Activated T-helper 2 cell treated with anti-CD3 and anti-CD28 coated beads, Interferon-gamma antibody, Interleukin-2, Interleukin-4, amounts not matched to agents 10 μg/mL and 5 μg/mL and 100 μg/mL, durations not matched to agents 14 hours and 24 hours and 36 hours (primary cell): ENCODE results near the gene FKBP6. TPM values are rescaled to one million over a fixed set of nuclear protein-coding genes. Genes with fewer than 3 reads are reported as not detected.

Source experiments
- DNase-seq: peaks from one replicate; pipeline ENCODE4 v3.0.0; 2021; ENCODE audit warnings: low spot score
- H3K27ac Mint-ChIP-seq: one replicate; pipeline ENCODE4 v1.8.0; 2021; ENCODE audit warnings: mixed read lengths
- H3K27me3 Mint-ChIP-seq: one replicate; pipeline ENCODE4 v1.8.0; 2021; ENCODE audit warnings: low read depth, mixed read lengths
- H3K36me3 Mint-ChIP-seq: one replicate; pipeline ENCODE4 v1.8.0; 2021; ENCODE audit warnings: low read depth, mixed read lengths
- H3K4me1 Mint-ChIP-seq: one replicate; pipeline ENCODE4 v1.8.0; 2021; ENCODE audit warnings: low read depth, mixed read lengths
- H3K4me3 Mint-ChIP-seq: one replicate; pipeline ENCODE4 v1.8.0; 2021; ENCODE audit warnings: low read depth, mild to moderate bottlenecking, moderate library complexity, mixed read lengths
- H3K9me3 Mint-ChIP-seq: one replicate; pipeline ENCODE4 v1.8.0; 2021; ENCODE audit warnings: mixed read lengths
- intact Hi-C: fragments of 100-400 bp; cut with micrococcal nuclease; formaldehyde crosslinking; loops from one replicate; pipeline ENCODE4 v1.15.1; 2023
- total RNA-seq: library from RNA; stranded (reverse); gene quantifications from 2 replicates; pipeline ENCODE4 v1.2.3, GENCODE V29; 2022

The FKBP6 gene
- total RNA-seq, 1 donor from 2014 or later = not detected

GRCh38 chr7:73328696-73329095 lies 735 bp downstream of the FKBP6 start:
- peaks cover 4% of the 10 kb centered on the region for H3K4me1 Mint-ChIP-seq
- no peaks in the 10 kb centered on the region for H3K36me3 Mint-ChIP-seq
- H3K9me3 Mint-ChIP-seq = no peaks in the 10 kb centered on the region
- H3K27me3 Mint-ChIP-seq = peaks cover 3% of the 10 kb centered on the region
- intact Hi-C loops = loop anchor here (10.0 kb wide), 1 partner anchor 126 kb away; no protein-coding TSS in a partner anchor
- no peak for DNase-seq
- H3K27ac Mint-ChIP-seq = no peak overlapping the region
- H3K4me3 Mint-ChIP-seq = no peak overlapping the region

- intact Hi-C loops = loop anchor here (10.0 kb wide), 1 partner anchor 125 kb away; no protein-coding TSS in a partner anchor
- Mint-ChIP-seq H3K27ac (no peak overlapping the region), H3K36me3 (no peaks in the 10 kb centered on the region), H3K4me1 (peaks cover 1% of the 10 kb centered on the region), H3K4me3 (no peak overlapping the region), H3K27me3 (peaks cover 3% of the 10 kb centered on the region), H3K9me3 (no peaks in the 10 kb centered on the region)
- DNase-seq = no peak
Measured at GRCh38 chr7:73329861-73330581, 2.1 kb downstream of the FKBP6 start.

GRCh38 chr7:73330772-73331171 lies 2.8 kb downstream of the FKBP6 start:
- Mint-ChIP-seq H3K9me3 (no peaks in the 10 kb centered on the region), H3K27me3 (peaks cover 3% of the 10 kb centered on the region), H3K4me1 (peaks cover 1% of the 10 kb centered on the region), H3K27ac (no peak overlapping the region), H3K4me3 (no peak overlapping the region), H3K36me3 (no peaks in the 10 kb centered on the region)
- intact Hi-C loops = no loop called here
- DNase-seq = no peak

GRCh38 chr7:73332447-73332846 lies 4.5 kb downstream of the FKBP6 start:
- intact Hi-C loops = no loop called here
- Mint-ChIP-seq H3K27me3 (peaks cover 5% of the 10 kb centered on the region), H3K4me1 (no peaks in the 10 kb centered on the region), H3K27ac (no peak overlapping the region), H3K4me3 (no peak overlapping the region), H3K36me3 (no peaks in the 10 kb centered on the region), H3K9me3 (no peaks in the 10 kb centered on the region)
- no peak for DNase-seq

- H3K27me3 Mint-ChIP-seq = peaks cover 10% of the 10 kb centered on the region
- no peaks in the 10 kb centered on the region for H3K4me1 Mint-ChIP-seq
- DNase-seq = no peak
- intact Hi-C loops = no loop called here
- no peaks in the 10 kb centered on the region for H3K36me3 Mint-ChIP-seq
- H3K9me3 Mint-ChIP-seq = no peaks in the 10 kb centered on the region
- H3K27ac Mint-ChIP-seq = no peak overlapping the region
- H3K4me3 Mint-ChIP-seq = no peak overlapping the region
Measured at GRCh38 chr7:73338321-73338720, 10.4 kb downstream of the FKBP6 start.

GRCh38 chr7:73340514-73340913 lies 12.6 kb downstream of the FKBP6 start:
- H3K4me1 Mint-ChIP-seq = no peaks in the 10 kb centered on the region
- no peak for DNase-seq
- no peak overlapping the region for H3K4me3 Mint-ChIP-seq
- no peak overlapping the region for H3K27ac Mint-ChIP-seq
- H3K9me3 Mint-ChIP-seq = no peaks in the 10 kb centered on the region
- no peaks in the 10 kb centered on the region for H3K36me3 Mint-ChIP-seq
- H3K27me3 Mint-ChIP-seq = peaks cover 10% of the 10 kb centered on the region
- intact Hi-C loops = no loop called here

GRCh38 chr7:73341877-73342276 lies 13.9 kb downstream of the FKBP6 start:
- Mint-ChIP-seq H3K27me3 (peaks cover 8% of the 10 kb centered on the region), H3K4me1 (no peaks in the 10 kb centered on the region), H3K9me3 (no peaks in the 10 kb centered on the region), H3K4me3 (no peak overlapping the region), H3K36me3 (no peaks in the 10 kb centered on the region), H3K27ac (no peak overlapping the region)
- intact Hi-C loops = no loop called here
- no peak for DNase-seq

- no peak overlapping the region for H3K27ac Mint-ChIP-seq
- H3K4me1 Mint-ChIP-seq = no peaks in the 10 kb centered on the region
- no peak for DNase-seq
- no peaks in the 10 kb centered on the region for H3K9me3 Mint-ChIP-seq
- peaks cover 8% of the 10 kb centered on the region for H3K27me3 Mint-ChIP-seq
- no peak overlapping the region for H3K4me3 Mint-ChIP-seq
- intact Hi-C loops = no loop called here
- no peaks in the 10 kb centered on the region for H3K36me3 Mint-ChIP-seq
Measured at GRCh38 chr7:73342645-73343044, 14.7 kb downstream of the FKBP6 start.

GRCh38 chr7:73343671-73344380 lies 15.9 kb downstream of the FKBP6 start:
- H3K27ac Mint-ChIP-seq = no peak overlapping the region
- no peaks in the 10 kb centered on the region for H3K36me3 Mint-ChIP-seq
- no peak for DNase-seq
- H3K27me3 Mint-ChIP-seq = peaks cover 8% of the 10 kb centered on the region
- no peaks in the 10 kb centered on the region for H3K4me1 Mint-ChIP-seq
- intact Hi-C loops = no loop called here
- H3K9me3 Mint-ChIP-seq = no peaks in the 10 kb centered on the region
- H3K4me3 Mint-ChIP-seq = no peak overlapping the region

GRCh38 chr7:73345538-73345937 lies 17.6 kb downstream of the FKBP6 start:
- H3K9me3 Mint-ChIP-seq = no peaks in the 10 kb centered on the region
- H3K27ac Mint-ChIP-seq = no peak overlapping the region
- intact Hi-C loops = no loop called here
- H3K4me3 Mint-ChIP-seq = no peak overlapping the region
- DNase-seq = no peak
- H3K27me3 Mint-ChIP-seq = peaks cover 4% of the 10 kb centered on the region
- no peaks in the 10 kb centered on the region for H3K4me1 Mint-ChIP-seq
- H3K36me3 Mint-ChIP-seq = no peaks in the 10 kb centered on the region

- Mint-ChIP-seq H3K9me3 (no peaks in the 10 kb centered on the region), H3K27me3 (peaks cover 4% of the 10 kb centered on the region), H3K4me1 (no peaks in the 10 kb centered on the region), H3K36me3 (no peaks in the 10 kb centered on the region), H3K4me3 (no peak overlapping the region), H3K27ac (no peak overlapping the region)
- intact Hi-C loops = no loop called here
- no peak for DNase-seq
Measured at GRCh38 chr7:73345951-73346350, 18.0 kb downstream of the FKBP6 start.

GRCh38 chr7:73349763-73350162 lies 21.8 kb downstream of the FKBP6 start:
- Mint-ChIP-seq H3K36me3 (no peaks in the 10 kb centered on the region), H3K27ac (no peak overlapping the region), H3K27me3 (no peaks in the 10 kb centered on the region), H3K4me3 (no peak overlapping the region), H3K4me1 (no peaks in the 10 kb centered on the region), H3K9me3 (no peaks in the 10 kb centered on the region)
- intact Hi-C loops = no loop called here
- DNase-seq = no peak

- Mint-ChIP-seq H3K4me1 (no peaks in the 10 kb centered on the region), H3K27me3 (no peaks in the 10 kb centered on the region), H3K27ac (no peak overlapping the region), H3K36me3 (no peaks in the 10 kb centered on the region), H3K9me3 (no peaks in the 10 kb centered on the region), H3K4me3 (no peak overlapping the region)
- DNase-seq = no peak
- intact Hi-C loops = no loop called here
Measured at GRCh38 chr7:73350306-73351068, 22.5 kb downstream of the FKBP6 start.
